HepG2 (cell line): ENCODE results near the gene KIF17. TPM values are rescaled to one million over a fixed set of nuclear protein-coding genes. Genes with fewer than 3 reads are reported as not detected.

Experiments
- ATF7 ChIP-seq, 2 experiments: fragments of 450-650 bp in 1 of 2; sonication (generic) in 1 of 2; formaldehyde crosslinking in 1 of 2; IDR thresholded peaks; 2 replicates each; pipeline versions ENCODE4 v1.4.0 to v1.6.1; 2016 to 2020; ENCODE audit warnings: antibody characterized with exemption in 1 of 2, mild to moderate bottlenecking in 1 of 2, missing genetic modification reagents in 1 of 2
- HNF4A ChIP-seq: sonication (generic); formaldehyde crosslinking; IDR thresholded peaks from 2 replicates; pipeline ENCODE4 v1.4.0; 2020; ENCODE audit warnings: missing genetic modification reagents
- HNRNPLL ChIP-seq: fragments of 200-400 bp; formaldehyde crosslinking; IDR thresholded peaks from 2 replicates; pipeline ENCODE4 v1.6.1; 2017; ENCODE audit warnings: mild to moderate bottlenecking, low read depth, low read length; ENCODE audit not compliant: poor library complexity, severe bottlenecking
- HOXA3 ChIP-seq: sonication (generic); formaldehyde crosslinking; IDR thresholded peaks from 2 replicates; pipeline ENCODE4 v1.5.0; 2020; ENCODE audit warnings: missing genetic modification reagents
- JARID2 ChIP-seq: sonication (generic); formaldehyde crosslinking; IDR thresholded peaks from 2 replicates; pipeline ENCODE4 v1.8.1; 2023; ENCODE audit warnings: missing genetic modification reagents, inconsistent platforms; ENCODE audit not compliant: insufficient replicate concordance
- NRL ChIP-seq: sonication (generic); formaldehyde crosslinking; IDR thresholded peaks from 2 replicates; pipeline ENCODE4 v1.5.0; 2020; ENCODE audit warnings: missing genetic modification reagents, mild to moderate bottlenecking, moderate library complexity, borderline replicate concordance
- PCBP1 ChIP-seq: fragments of 200-400 bp; formaldehyde crosslinking; IDR thresholded peaks from 2 replicates; pipeline ENCODE4 v1.6.1; 2017; ENCODE audit warnings: mild to moderate bottlenecking, low read depth, low read length, borderline replicate concordance
- POLR2AphosphoS5 ChIP-seq: IDR thresholded peaks from 2 replicates; pipeline ENCODE4 v1.6.1; 2012; ENCODE audit warnings: low read depth, low read length
- SAP130 ChIP-seq: IDR thresholded peaks from 2 replicates; pipeline ENCODE4 v1.6.1; 2016; ENCODE audit warnings: low read depth
- SIX4 ChIP-seq: sonication (generic); formaldehyde crosslinking; IDR thresholded peaks from 2 replicates; pipeline ENCODE4 v1.4.0; 2020; ENCODE audit warnings: missing genetic modification reagents
- SNAPC2 ChIP-seq: sonication (generic); formaldehyde crosslinking; IDR thresholded peaks from 2 replicates; pipeline ENCODE4 v1.8.1; 2022; ENCODE audit warnings: mild to moderate bottlenecking, missing genetic modification reagents
- SOX5 ChIP-seq: IDR thresholded peaks from 2 replicates; pipeline ENCODE4 v1.6.1; 2016; ENCODE audit warnings: borderline replicate concordance
- YY1 ChIP-seq: IDR thresholded peaks from 2 replicates; pipeline ENCODE4 v1.6.1; 2011; ENCODE audit warnings: low read length, low read depth, moderate library complexity, mild to moderate bottlenecking; ENCODE audit not compliant: insufficient read depth, insufficient replicate concordance
- ZBTB25 ChIP-seq: IDR thresholded peaks from 2 replicates; pipeline ENCODE4 v1.6.1; 2018; ENCODE audit warnings: missing genetic modification reagents
- ZNF282 ChIP-seq: fragments of 450-650 bp; IDR thresholded peaks from 2 replicates; pipeline ENCODE4 v1.6.1; 2018; ENCODE audit not compliant: partially characterized antibody
- ZNF331 ChIP-seq: sonication (generic); formaldehyde crosslinking; IDR thresholded peaks from 2 replicates; pipeline ENCODE4 v1.4.0; 2020; ENCODE audit warnings: missing genetic modification reagents
- ZNF446 ChIP-seq: sonication (generic); formaldehyde crosslinking; IDR thresholded peaks from 2 replicates; pipeline ENCODE4 v1.5.0; 2020; ENCODE audit warnings: mild to moderate bottlenecking, missing genetic modification reagents
- ZNF749 ChIP-seq: sonication (generic); formaldehyde crosslinking; IDR thresholded peaks from 2 replicates; pipeline ENCODE4 v1.8.0; 2022; ENCODE audit warnings: mild to moderate bottlenecking, missing genetic modification reagents, moderate library complexity, borderline replicate concordance
- ZSCAN21 ChIP-seq: sonication (generic); formaldehyde crosslinking; IDR thresholded peaks from 2 replicates; pipeline ENCODE4 v1.8.0; 2022; ENCODE audit warnings: mild to moderate bottlenecking, missing genetic modification reagents, moderate library complexity, borderline replicate concordance
- polyA plus RNA-seq, 8 experiments: library from polyadenylated mRNA; depleted of rRNA in 3 of 8; stranded (reverse) in 7 of 8; unstranded in 1 of 8; fragments of >200 nt; fragmentation: Illumina TruSeq in 4 of 8; extraction: Trizol in 4 of 8; gene quantifications; 2 replicates each; pipeline versions ENCODE4 v1.2.1 to v1.2.3, GENCODE V29; 2011 to 2016; ENCODE audit warnings: low read depth in 4 of 8, missing spikeins in 1 of 8, mixed read lengths in 1 of 8; ENCODE audit not compliant: insufficient read depth in 1 of 8
- total RNA-seq, 5 experiments: library from RNA; depleted of rRNA; stranded (reverse); fragments of >200 nt; fragmentation: Illumina TruSeq; extraction: Trizol; gene quantifications; 2 replicates each; pipeline ENCODE4 v1.2.3, GENCODE V29; 2016; ENCODE audit warnings: low read depth in 1 of 5
- TF ChIP-seq, protein P1 (sequence below): IDR thresholded peaks from 2 replicates; pipeline ENCODE4 v1.6.1; 2016; ENCODE audit warnings: missing compliant biosample characterization, missing genetic modification reagents, borderline replicate concordance
- TF ChIP-seq, protein P2 (sequence below): IDR thresholded peaks from 2 replicates; pipeline ENCODE4 v1.6.1; 2016; ENCODE audit warnings: missing genetic modification reagents, missing compliant biosample characterization
- TF ChIP-seq, protein P3 (sequence below): sonication (generic); formaldehyde crosslinking; IDR thresholded peaks from 2 replicates; pipeline ENCODE4 v1.4.0; 2020; ENCODE audit warnings: missing genetic modification reagents

KIF17 gene
- total and polyA plus RNA-seq, 2 of the 13 experiments (the other 11 are each of a cell fraction or from before 2014, with no cell fraction given) = 0.24 to 0.44 TPM

GRCh38 chr1:20661207-20662109, 56.3 kb downstream of the KIF17 start, which contains the start of gene DDOST (continued):
- TF ChIP-seq, protein P1, sequence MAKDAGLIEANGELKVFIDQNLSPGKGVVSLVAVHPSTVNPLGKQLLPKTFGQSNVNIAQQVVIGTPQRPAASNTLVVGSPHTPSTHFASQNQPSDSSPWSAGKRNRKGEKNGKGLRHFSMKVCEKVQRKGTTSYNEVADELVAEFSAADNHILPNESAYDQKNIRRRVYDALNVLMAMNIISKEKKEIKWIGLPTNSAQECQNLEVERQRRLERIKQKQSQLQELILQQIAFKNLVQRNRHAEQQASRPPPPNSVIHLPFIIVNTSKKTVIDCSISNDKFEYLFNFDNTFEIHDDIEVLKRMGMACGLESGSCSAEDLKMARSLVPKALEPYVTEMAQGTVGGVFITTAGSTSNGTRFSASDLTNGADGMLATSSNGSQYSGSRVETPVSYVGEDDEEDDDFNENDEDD = peak; percentile 71; the same call in 1 of the 2 replicates
- TF ChIP-seq PCBP1 (0 out of 2 replicates have a peak, but pooled peaks have one; percentile 88), NRL (CRISPR knock-in tag) (peak; percentile 19; the same call in 1 of the 2 replicates), SNAPC2 (CRISPR knock-in tag) (peak; percentile 91; the same call in 1 of the 2 replicates), ZNF446 (CRISPR knock-in tag) (peak; percentile 31), ZBTB25 (CRISPR knock-in tag) (peak; percentile 82), JARID2 (CRISPR knock-in tag) (no peak), HNF4A (CRISPR knock-in tag) (no peak; the same call in 1 of the 2 replicates), SOX5 (0 out of 2 replicates have a peak, but pooled peaks have one; percentile 11), ATF7 (IDR thresholded peaks at IDR 0.05) (no peak), ATF7 (CRISPR knock-in tag; IDR thresholded peaks at IDR 0.05) (no peak), HNRNPLL (peak; percentile 68), ZNF749 (CRISPR knock-in tag) (peak; percentile 59; the same call in 1 of the 2 replicates), YY1 (peak; percentile 77), ZNF331 (CRISPR knock-in tag) (peak; percentile 71; the same call in 1 of the 2 replicates), POLR2AphosphoS5 (peak; percentile 85), ZNF282 (no peak), SIX4 (CRISPR knock-in tag) (peak; percentile 7; the same call in 1 of the 2 replicates), SAP130 (peak; percentile 97), HOXA3 (CRISPR knock-in tag) (peak; percentile 82), ZSCAN21 (CRISPR knock-in tag) (no peak)
- TF ChIP-seq, protein P2, sequence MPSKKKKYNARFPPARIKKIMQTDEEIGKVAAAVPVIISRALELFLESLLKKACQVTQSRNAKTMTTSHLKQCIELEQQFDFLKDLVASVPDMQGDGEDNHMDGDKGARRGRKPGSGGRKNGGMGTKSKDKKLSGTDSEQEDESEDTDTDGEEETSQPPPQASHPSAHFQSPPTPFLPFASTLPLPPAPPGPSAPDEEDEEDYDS (CRISPR knock-in tag) = peak; percentile 69
- TF ChIP-seq, protein P3, sequence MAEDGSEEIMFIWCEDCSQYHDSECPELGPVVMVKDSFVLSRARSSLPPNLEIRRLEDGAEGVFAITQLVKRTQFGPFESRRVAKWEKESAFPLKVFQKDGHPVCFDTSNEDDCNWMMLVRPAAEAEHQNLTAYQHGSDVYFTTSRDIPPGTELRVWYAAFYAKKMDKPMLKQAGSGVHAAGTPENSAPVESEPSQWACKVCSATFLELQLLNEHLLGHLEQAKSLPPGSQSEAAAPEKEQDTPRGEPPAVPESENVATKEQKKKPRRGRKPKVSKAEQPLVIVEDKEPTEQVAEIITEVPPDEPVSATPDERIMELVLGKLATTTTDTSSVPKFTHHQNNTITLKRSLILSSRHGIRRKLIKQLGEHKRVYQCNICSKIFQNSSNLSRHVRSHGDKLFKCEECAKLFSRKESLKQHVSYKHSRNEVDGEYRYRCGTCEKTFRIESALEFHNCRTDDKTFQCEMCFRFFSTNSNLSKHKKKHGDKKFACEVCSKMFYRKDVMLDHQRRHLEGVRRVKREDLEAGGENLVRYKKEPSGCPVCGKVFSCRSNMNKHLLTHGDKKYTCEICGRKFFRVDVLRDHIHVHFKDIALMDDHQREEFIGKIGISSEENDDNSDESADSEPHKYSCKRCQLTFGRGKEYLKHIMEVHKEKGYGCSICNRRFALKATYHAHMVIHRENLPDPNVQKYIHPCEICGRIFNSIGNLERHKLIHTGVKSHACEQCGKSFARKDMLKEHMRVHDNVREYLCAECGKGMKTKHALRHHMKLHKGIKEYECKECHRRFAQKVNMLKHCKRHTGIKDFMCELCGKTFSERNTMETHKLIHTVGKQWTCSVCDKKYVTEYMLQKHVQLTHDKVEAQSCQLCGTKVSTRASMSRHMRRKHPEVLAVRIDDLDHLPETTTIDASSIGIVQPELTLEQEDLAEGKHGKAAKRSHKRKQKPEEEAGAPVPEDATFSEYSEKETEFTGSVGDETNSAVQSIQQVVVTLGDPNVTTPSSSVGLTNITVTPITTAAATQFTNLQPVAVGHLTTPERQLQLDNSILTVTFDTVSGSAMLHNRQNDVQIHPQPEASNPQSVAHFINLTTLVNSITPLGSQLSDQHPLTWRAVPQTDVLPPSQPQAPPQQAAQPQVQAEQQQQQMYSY = peak; percentile 16; the same call in 1 of the 2 replicates
